ENCODE measurements around the gene FFAR1. TPM values are rescaled to one million over a fixed set of nuclear protein-coding genes. Genes with fewer than 3 reads are reported as not detected.
"Not testable (repeated sequence)": the region's sequence is repeated elsewhere in the genome, so short reads cannot be mapped to it uniquely, and the experiment has no call there.

FFAR1 gene
- polyA plus RNA-seq, 1 donor from 2014 or later: not detected

- Histone ChIP-seq H3K27ac (ENCODE audit: low read length) (no peak overlapping the region), H3K4me3 (ENCODE audit: low read length) (no peak overlapping the region), H3K9me2 (ENCODE audit: insufficient read depth, low read length) (no peaks in the 10 kb centered on the region), H3K9ac (ENCODE audit: low read length) (no peak overlapping the region), H4K20me1 (ENCODE audit: insufficient read depth) (no peaks in the 10 kb centered on the region), H3K79me2 (replicated peaks; ENCODE audit: insufficient read depth, low read length) (no peaks in the 10 kb centered on the region), H3K36me3 (ENCODE audit: insufficient read depth, low read length) (no peaks in the 10 kb centered on the region), H3K4me2 (ENCODE audit: low read length) (no peak overlapping the region), H3K27me3 (ENCODE audit: insufficient read depth, low read depth, low read length) (no peaks in the 10 kb centered on the region), H3K9me3 (ENCODE audit: low read length) (no peaks in the 10 kb centered on the region), H3F3A (ENCODE audit: insufficient read depth, low read length, poor library complexity, severe bottlenecking) (no peaks in the 10 kb centered on the region), H2AFZ (ENCODE audit: low read depth, low read length) (no peak overlapping the region)
- TF ChIP-seq RAD21 (conservative IDR thresholded peaks at IDR 0.05) (no peak), REST (IDR thresholded peaks at IDR 0.05; ENCODE audit: borderline replicate concordance) (no peak)
These were observed 25.8 kb downstream of the FFAR1 start for GRCh38 chr19:35373492-35373891.

GRCh38 chr19:35374031-35374430 is 26.3 kb downstream of the FFAR1 start:
- not testable (repeated sequence) for H3F3A ChIP-seq (ENCODE audit: insufficient read depth, low read length, poor library complexity, severe bottlenecking); H3K9me3 ChIP-seq (ENCODE audit: low read length); H3K27ac ChIP-seq (ENCODE audit: low read length); H3K4me3 ChIP-seq (ENCODE audit: low read length); H3K27me3 ChIP-seq (ENCODE audit: insufficient read depth, low read depth, low read length); H2AFZ ChIP-seq (ENCODE audit: low read depth, low read length); H3K4me2 ChIP-seq (ENCODE audit: low read length); H3K9ac ChIP-seq (ENCODE audit: low read length); H3K9me2 ChIP-seq (ENCODE audit: insufficient read depth, low read length); H4K20me1 ChIP-seq (ENCODE audit: insufficient read depth); H3K79me2 ChIP-seq (replicated peaks; ENCODE audit: insufficient read depth, low read length); H3K36me3 ChIP-seq (ENCODE audit: insufficient read depth, low read length)

GRCh38 chr19:35375505-35376307 is 28.0 kb downstream of the FFAR1 start:
- H3K27me3 ChIP-seq (ENCODE audit: insufficient read depth, low read depth, low read length): no peaks in the 10 kb centered on the region
- no peaks in the 10 kb centered on the region for H3K9me3 ChIP-seq (ENCODE audit: low read length)
- TF ChIP-seq SMC3 (conservative IDR thresholded peaks at IDR 0.05; ENCODE audit: poor library complexity) (no peak), CTCF (IDR thresholded peaks at IDR 0.05; ENCODE audit: poor library complexity, severe bottlenecking) (no peak), MXI1 (conservative IDR thresholded peaks at IDR 0.05; ENCODE audit: poor library complexity, severe bottlenecking) (no peak), REST (IDR thresholded peaks at IDR 0.05; ENCODE audit: borderline replicate concordance) (no peak), RAD21 (conservative IDR thresholded peaks at IDR 0.05) (no peak), EP300 (conservative IDR thresholded peaks at IDR 0.05; ENCODE audit: poor library complexity, severe bottlenecking) (no peak), POLR2AphosphoS5 (IDR thresholded peaks at IDR 0.05) (no peak), TAF1 (IDR thresholded peaks at IDR 0.05; ENCODE audit: low read depth) (no peak), EZH2 (IDR thresholded peaks at IDR 0.05; ENCODE audit: borderline replicate concordance, insufficient read depth, low read length, poor library complexity, severe bottlenecking) (no peak)
- no peak overlapping the region for H3K4me3 ChIP-seq (ENCODE audit: low read length)
- no peaks in the 10 kb centered on the region for H3K36me3 ChIP-seq (ENCODE audit: insufficient read depth, low read length)
- no peak overlapping the region for H3K9ac ChIP-seq (ENCODE audit: low read length)
- no peaks in the 10 kb centered on the region for H3F3A ChIP-seq (ENCODE audit: insufficient read depth, low read length, poor library complexity, severe bottlenecking)
- no peak overlapping the region for H2AFZ ChIP-seq (ENCODE audit: low read depth, low read length)
- no peak overlapping the region for H3K27ac ChIP-seq (ENCODE audit: low read length)
- no peaks in the 10 kb centered on the region for H4K20me1 ChIP-seq (ENCODE audit: insufficient read depth)
- no peak overlapping the region for H3K4me2 ChIP-seq (ENCODE audit: low read length)
- H3K79me2 ChIP-seq (replicated peaks; ENCODE audit: insufficient read depth, low read length): no peaks in the 10 kb centered on the region
- H3K9me2 ChIP-seq (ENCODE audit: insufficient read depth, low read length): no peaks in the 10 kb centered on the region

All from neural cell (in vitro differentiated cells).